IMR-90 (cell line): ENCODE data around the gene STK40. TPM values are rescaled to one million over a fixed set of nuclear protein-coding genes. Genes with fewer than 3 reads are reported as not detected.

ENCODE experiments used
- RFX5 ChIP-seq: IDR thresholded peaks from 2 replicates; pipeline ENCODE4 v1.8.0; 2012; ENCODE audit warnings: low read depth, mild to moderate bottlenecking, low read length, moderate library complexity
- polyA plus RNA-seq, 3 experiments: library from polyadenylated mRNA; depleted of rRNA; stranded (reverse); fragments of >200 nt; gene quantifications; 2 replicates each; pipeline ENCODE4 v1.2.3, GENCODE V29; 2012; ENCODE audit warnings: low replicate concordance in 1 of 3
- total RNA-seq: library from RNA; depleted of rRNA; stranded (reverse); fragments of >200 nt; gene quantifications from 2 replicates; pipeline ENCODE4 v1.2.3, GENCODE V29; 2012
- TF ChIP-seq, protein P1 (sequence below): fragments of 150-350 bp; IDR thresholded peaks from 2 replicates; pipeline ENCODE4 v1.6.1; 2016; ENCODE audit warnings: low read depth, mild to moderate bottlenecking, low read length, moderate library complexity, borderline replicate concordance
- TF ChIP-seq, protein P2 (sequence below): conservative IDR thresholded peaks from 2 replicates; pipeline ENCODE4 v1.5.1; 2012; ENCODE audit warnings: mild to moderate bottlenecking, low read depth, low read length, improper control_type of control experiment

STK40 gene
- total and polyA plus RNA-seq, 2 of the 4 experiments (the other 2 are of a cell fraction): 16.0 to 29.9 TPM

DNA sequence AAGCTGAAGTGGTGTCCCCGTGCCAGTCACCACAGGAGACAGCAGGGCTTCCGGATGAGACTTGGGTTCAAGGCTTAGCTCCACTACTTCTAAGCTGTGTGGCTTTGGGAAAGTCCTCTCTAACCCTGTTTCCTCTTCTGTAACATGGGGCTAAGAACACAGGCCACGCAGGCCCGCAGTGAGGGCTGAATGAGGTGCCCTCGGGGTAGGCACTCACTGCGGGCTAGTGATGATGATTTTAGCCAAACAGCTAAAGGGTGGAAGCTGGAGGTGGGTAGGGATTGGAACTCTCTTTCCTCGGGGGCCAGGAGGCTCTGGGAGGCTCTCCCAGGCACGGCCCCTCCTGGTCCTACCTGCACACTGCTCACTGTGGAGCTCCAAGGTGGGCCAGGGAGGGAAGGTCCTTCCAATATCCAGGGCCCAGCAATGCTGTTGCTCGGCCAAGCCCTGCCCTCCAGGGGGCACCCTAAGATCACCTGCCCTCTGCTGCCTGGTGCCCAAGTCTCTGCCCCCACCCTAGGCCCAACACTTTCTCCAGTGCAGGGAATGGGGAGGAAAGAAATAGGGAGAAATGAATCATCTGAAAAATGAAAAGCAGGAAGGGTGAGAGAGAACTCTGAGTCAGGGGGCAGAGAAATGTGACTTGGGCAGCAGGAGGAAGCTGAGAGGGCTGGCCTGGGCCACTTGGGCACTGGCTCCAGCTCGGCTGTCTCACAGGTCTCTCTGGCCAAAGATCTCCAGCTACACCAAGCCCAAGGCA lies 43.1 kb downstream of the STK40 start (continued):
- TF ChIP-seq, protein P1, sequence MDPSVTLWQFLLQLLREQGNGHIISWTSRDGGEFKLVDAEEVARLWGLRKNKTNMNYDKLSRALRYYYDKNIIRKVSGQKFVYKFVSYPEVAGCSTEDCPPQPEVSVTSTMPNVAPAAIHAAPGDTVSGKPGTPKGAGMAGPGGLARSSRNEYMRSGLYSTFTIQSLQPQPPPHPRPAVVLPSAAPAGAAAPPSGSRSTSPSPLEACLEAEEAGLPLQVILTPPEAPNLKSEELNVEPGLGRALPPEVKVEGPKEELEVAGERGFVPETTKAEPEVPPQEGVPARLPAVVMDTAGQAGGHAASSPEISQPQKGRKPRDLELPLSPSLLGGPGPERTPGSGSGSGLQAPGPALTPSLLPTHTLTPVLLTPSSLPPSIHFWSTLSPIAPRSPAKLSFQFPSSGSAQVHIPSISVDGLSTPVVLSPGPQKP: no peak
- no peak for TF ChIP-seq RFX5
- TF ChIP-seq, protein P2, sequence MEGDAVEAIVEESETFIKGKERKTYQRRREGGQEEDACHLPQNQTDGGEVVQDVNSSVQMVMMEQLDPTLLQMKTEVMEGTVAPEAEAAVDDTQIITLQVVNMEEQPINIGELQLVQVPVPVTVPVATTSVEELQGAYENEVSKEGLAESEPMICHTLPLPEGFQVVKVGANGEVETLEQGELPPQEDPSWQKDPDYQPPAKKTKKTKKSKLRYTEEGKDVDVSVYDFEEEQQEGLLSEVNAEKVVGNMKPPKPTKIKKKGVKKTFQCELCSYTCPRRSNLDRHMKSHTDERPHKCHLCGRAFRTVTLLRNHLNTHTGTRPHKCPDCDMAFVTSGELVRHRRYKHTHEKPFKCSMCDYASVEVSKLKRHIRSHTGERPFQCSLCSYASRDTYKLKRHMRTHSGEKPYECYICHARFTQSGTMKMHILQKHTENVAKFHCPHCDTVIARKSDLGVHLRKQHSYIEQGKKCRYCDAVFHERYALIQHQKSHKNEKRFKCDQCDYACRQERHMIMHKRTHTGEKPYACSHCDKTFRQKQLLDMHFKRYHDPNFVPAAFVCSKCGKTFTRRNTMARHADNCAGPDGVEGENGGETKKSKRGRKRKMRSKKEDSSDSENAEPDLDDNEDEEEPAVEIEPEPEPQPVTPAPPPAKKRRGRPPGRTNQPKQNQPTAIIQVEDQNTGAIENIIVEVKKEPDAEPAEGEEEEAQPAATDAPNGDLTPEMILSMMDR: peak; percentile 80
